IMR-90 (cell line): ENCODE measurements around the gene GAS7. TPM values are rescaled to one million over a fixed set of nuclear protein-coding genes. Genes with fewer than 3 reads are reported as not detected.

Source experiments
- ATAC-seq: fragments of 200-7000 bp; cut with Tn5 transposase; 2 replicates; pipeline ENCODE4 v1.9.1; 2020; ENCODE audit warnings: low read depth, mild to moderate bottlenecking, moderate library complexity
- BruUV-seq: library from RNA; stranded (reverse); fragments of 400-500 nt; replicated peaks from 2 replicates; lab custom pipeline; 2021; lab: Mats Ljungman, UMichigan
- CTCF ChIA-PET: fragments of 300-600 bp; formaldehyde crosslinking; extraction: SDS; loops from one replicate; lab custom pipeline; 2021; ENCODE audit warnings: antibody characterized with exemption; lab: Yijun Ruan, JAX
- POLR2A ChIA-PET: fragments of 300-600 bp; sonication (Branson Sonifier 250); formaldehyde crosslinking; loops from one replicate; lab custom pipeline; 2022; ENCODE audit warnings: antibody characterized with exemption; ENCODE audit not compliant: unreplicated experiment; lab: Charles Lee
- DNase-seq: peaks from one replicate; pipeline ENCODE4 v3.0.0; 2013
- H2AFZ ChIP-seq: replicated peaks from 2 replicates; pipeline ENCODE3; 2013; ENCODE audit warnings: low read length, mild to moderate bottlenecking; ENCODE audit not compliant: poor library complexity
- H2AK5ac ChIP-seq: 2 replicates; pipeline ENCODE4 v1.6.1; 2013; ENCODE audit warnings: low read depth, low read length, inconsistent platforms
- H2AK9ac ChIP-seq: replicated peaks from 2 replicates; pipeline ENCODE3; 2013; ENCODE audit warnings: mild to moderate bottlenecking, low read depth, low read length, moderate library complexity; ENCODE audit not compliant: poor library complexity
- H2BK120ac ChIP-seq: 2 replicates; pipeline ENCODE4 v1.6.1; 2013; ENCODE audit warnings: low read depth, low read length, inconsistent platforms
- H2BK15ac ChIP-seq: 3 replicates; pipeline ENCODE4 v1.6.1; 2013; ENCODE audit warnings: low read depth, low read length, inconsistent platforms
- H2BK20ac ChIP-seq: 2 replicates; pipeline ENCODE4 v1.6.1; 2013; ENCODE audit warnings: low read depth, mild to moderate bottlenecking, inconsistent platforms, low read length, moderate library complexity
- H2BK5ac ChIP-seq: 2 replicates; pipeline ENCODE4 v1.6.1; 2013; ENCODE audit warnings: mild to moderate bottlenecking, low read depth, low read length, inconsistent platforms; ENCODE audit not compliant: poor library complexity, severe bottlenecking
- H3K14ac ChIP-seq: replicated peaks from 2 replicates; pipeline ENCODE4 v1.6.1; 2013; ENCODE audit warnings: low read depth, low read length, inconsistent platforms
- H3K18ac ChIP-seq: 2 replicates; pipeline ENCODE4 v1.6.1; 2013; ENCODE audit warnings: low read depth, low read length, control low read depth
- H3K23ac ChIP-seq: 2 replicates; pipeline ENCODE4 v1.6.1; 2013; ENCODE audit warnings: low read depth, low read length, inconsistent platforms
- H3K27ac ChIP-seq: 2 replicates; pipeline ENCODE4 v1.5.1; 2013; ENCODE audit warnings: mild to moderate bottlenecking, control low read depth, low read length; ENCODE audit not compliant: insufficient read depth
- H3K27me3 ChIP-seq: 2 replicates; pipeline ENCODE4 v1.6.1; 2013; ENCODE audit warnings: low read length; ENCODE audit not compliant: control insufficient read depth, insufficient read depth
- H3K36me3 ChIP-seq: 2 replicates; pipeline ENCODE4 v1.6.1; 2013; ENCODE audit warnings: low read length, mixed read lengths; ENCODE audit not compliant: control insufficient read depth, insufficient read depth
- H3K4ac ChIP-seq: 2 replicates; pipeline ENCODE4 v1.6.1; 2013; ENCODE audit warnings: low read depth, low read length, inconsistent platforms
- H3K4me1 ChIP-seq: 2 replicates; pipeline ENCODE4 v1.6.1; 2013; ENCODE audit warnings: low read length, mixed read lengths; ENCODE audit not compliant: control insufficient read depth, insufficient read depth
- H3K4me2 ChIP-seq: 2 replicates; pipeline ENCODE4 v1.6.1; 2013; ENCODE audit warnings: low read depth, mild to moderate bottlenecking, control low read depth, low read length, moderate library complexity
- H3K4me3 ChIP-seq: 2 replicates; pipeline ENCODE4 v1.5.1; 2013; ENCODE audit warnings: low read depth, mild to moderate bottlenecking, control low read depth, low read length, moderate library complexity; ENCODE audit not compliant: insufficient read depth
- H3K56ac ChIP-seq: 2 replicates; pipeline ENCODE4 v1.6.1; 2013; ENCODE audit warnings: low read length, inconsistent platforms; ENCODE audit not compliant: insufficient read depth; ENCODE audit errors: extremely low read depth
- H3K79me1 ChIP-seq, 2 experiments: 2 replicates each; pipeline ENCODE4 v1.6.1; 2013; ENCODE audit warnings: low read length in 2 of 2, inconsistent platforms in 1 of 2, low read depth in 1 of 2
- H3K9ac ChIP-seq: 2 replicates; pipeline ENCODE4 v1.6.1; 2013; ENCODE audit warnings: low read depth, low read length, control low read depth
- H3K9me1 ChIP-seq: 2 replicates; pipeline ENCODE4 v1.6.1; 2013; ENCODE audit warnings: low read length, inconsistent platforms; ENCODE audit not compliant: insufficient read depth
- H3K9me3 ChIP-seq: 2 replicates; pipeline ENCODE4 v1.6.1; 2013; ENCODE audit warnings: low read length; ENCODE audit not compliant: control insufficient read depth, insufficient read depth
- H4K20me1 ChIP-seq: 2 replicates; pipeline ENCODE4 v1.6.1; 2013; ENCODE audit warnings: low read length, inconsistent platforms; ENCODE audit not compliant: insufficient read depth
- H4K5ac ChIP-seq: 2 replicates; pipeline ENCODE4 v1.6.1; 2013; ENCODE audit warnings: mild to moderate bottlenecking, low read depth, low read length, control low read depth
- H4K8ac ChIP-seq, 2 experiments: 2 replicates each; pipeline ENCODE4 v1.6.1; 2013; ENCODE audit warnings: low read depth in 2 of 2, low read length in 2 of 2, control low read depth in 1 of 2, inconsistent platforms in 1 of 2
- H4K91ac ChIP-seq: 2 replicates; pipeline ENCODE4 v1.6.1; 2013; ENCODE audit warnings: low read depth, low read length, inconsistent platforms; ENCODE audit not compliant: insufficient read depth
- BHLHE40 ChIP-seq: fragments of 150-350 bp; IDR thresholded peaks from 2 replicates; pipeline ENCODE4 v1.6.1; 2016; ENCODE audit warnings: mild to moderate bottlenecking, low read depth, low read length
- CEBPB ChIP-seq: IDR thresholded peaks from 2 replicates; pipeline ENCODE4 v1.6.1; 2012; ENCODE audit warnings: low read depth, low read length, improper control_type of control experiment
- CHD1 ChIP-seq: IDR thresholded peaks from 2 replicates; pipeline ENCODE4 v1.6.1; 2012; ENCODE audit warnings: low read depth, low read length, improper control_type of control experiment
- CTCF ChIP-seq: conservative IDR thresholded peaks from 2 replicates; pipeline ENCODE4 v1.5.1; 2012; ENCODE audit warnings: mild to moderate bottlenecking, low read depth, low read length, improper control_type of control experiment
- ELK1 ChIP-seq: fragments of 150-350 bp; IDR thresholded peaks from 2 replicates; pipeline ENCODE4 v1.6.1; 2016; ENCODE audit warnings: low read depth, mild to moderate bottlenecking, low read length, moderate library complexity, borderline replicate concordance
- MAFK ChIP-seq: IDR thresholded peaks from 2 replicates; pipeline ENCODE4 v1.6.1; 2012; ENCODE audit warnings: low read depth, low read length, improper control_type of control experiment
- MAZ ChIP-seq: IDR thresholded peaks from 2 replicates; pipeline ENCODE4 v1.6.1; 2012; ENCODE audit warnings: low read depth, mild to moderate bottlenecking, low read length, improper control_type of control experiment, moderate library complexity, borderline replicate concordance
- MXI1 ChIP-seq: IDR thresholded peaks from 2 replicates; pipeline ENCODE4 v1.6.1; 2012; ENCODE audit warnings: low read depth, mild to moderate bottlenecking, low read length, moderate library complexity, borderline replicate concordance
- NFE2L2 ChIP-seq: fragments of 150-350 bp; IDR thresholded peaks from 2 replicates; pipeline ENCODE4 v1.6.1; 2016; ENCODE audit warnings: low read depth, mild to moderate bottlenecking, low read length
- RAD21 ChIP-seq: IDR thresholded peaks from 2 replicates; pipeline ENCODE4 v1.6.1; 2012; ENCODE audit warnings: low read length, improper control_type of control experiment
- RCOR1 ChIP-seq: IDR thresholded peaks from 2 replicates; pipeline ENCODE4 v1.6.1; 2012; ENCODE audit warnings: mild to moderate bottlenecking, low read length, improper control_type of control experiment; ENCODE audit not compliant: insufficient replicate concordance
- RFX5 ChIP-seq: IDR thresholded peaks from 2 replicates; pipeline ENCODE4 v1.8.0; 2012; ENCODE audit warnings: low read depth, mild to moderate bottlenecking, low read length, moderate library complexity
- SMC3 ChIP-seq: fragments of 150-350 bp; IDR thresholded peaks from 2 replicates; pipeline ENCODE4 v1.6.1; 2016; ENCODE audit warnings: low read depth, mild to moderate bottlenecking, antibody characterized with exemption, low read length, moderate library complexity
- USF2 ChIP-seq: fragments of 150-350 bp; IDR thresholded peaks from 2 replicates; pipeline ENCODE4 v1.6.1; 2017; ENCODE audit warnings: mild to moderate bottlenecking, antibody characterized with exemption, low read length, low read depth
- WGBS, 2 experiments: methylation state at CpG; one replicate each; pipeline versions ENCODE4 v1.1.5 to v1.1.7; 2013; ENCODE audit warnings: missing lambda C conversion rate in 2 of 2; ENCODE audit not compliant: insufficient read length in 1 of 2; ENCODE audit errors: extremely low coverage in 2 of 2; 5-methylcytosine and 5-hydroxymethylcytosine counted together
- dilution Hi-C: fragments of 300-500 bp; cut with HindIII; formaldehyde crosslinking; loops from one replicate; pipeline ENCODE4 v1.14.3; 2018; ENCODE audit warnings: low sequenced_read_pairs; ENCODE audit not compliant: unreplicated experiment
- in situ Hi-C: fragments of 300-500 bp; cut with MboI; formaldehyde crosslinking; loops from 3 replicates; pipeline ENCODE4 v1.14.3; 2019; ENCODE audit warnings: low sequenced_read_pairs, inconsistent platforms, mixed read lengths
- intact Hi-C: fragments of 100-400 bp; cut with micrococcal nuclease; formaldehyde crosslinking; loops from 2 replicates; pipeline ENCODE4 v1.10.0; 2022
- polyA plus RNA-seq, 3 experiments: library from polyadenylated mRNA; depleted of rRNA; stranded (reverse); fragments of >200 nt; gene quantifications; 2 replicates each; pipeline ENCODE4 v1.2.3, GENCODE V29; 2012; ENCODE audit warnings: low replicate concordance in 1 of 3
- total RNA-seq: library from RNA; depleted of rRNA; stranded (reverse); fragments of >200 nt; gene quantifications from 2 replicates; pipeline ENCODE4 v1.2.3, GENCODE V29; 2012

The GAS7 gene
- total and polyA plus RNA-seq, 2 of the 4 experiments (the other 2 are of a cell fraction): 4.6 to 5.0 TPM

- no peak overlapping the region for H3K4me3 ChIP-seq
- peak overlapping the region; percentile 16 for H2AK5ac ChIP-seq
- ATAC-seq (peak; percentile 22; the same call in 1 of the 2 replicates), DNase-seq (no peak)
- dilution Hi-C loops: no loop called here
- H2BK20ac ChIP-seq: peak overlapping the region; percentile 60
- WGBS, 2 experiments: 90% methylated on average over 4 of the region's 15 CpGs; no CpG with 5 or more reads in 1 of the 2 experiments
- ChIA-PET CTCF (no interaction called here), POLR2A (no interaction called here)
- H3K4me2 ChIP-seq: peak overlapping the region; percentile 36
- no peak overlapping the region for H2AK9ac ChIP-seq
- peaks cover 16% of the 10 kb centered on the region for H3K9me1 ChIP-seq
- H3K56ac ChIP-seq: no peak overlapping the region
- peak overlapping the region; percentile 17; the same call in 2 of the 3 replicates for H2BK15ac ChIP-seq
- peak overlapping the region; percentile 11; the same call in 1 of the 2 replicates for H3K23ac ChIP-seq
- peak overlapping the region; percentile 79; the same call in 1 of the 2 replicates for H3K14ac ChIP-seq
- no TSS peak for BruUV-seq
- H2BK5ac ChIP-seq: peak overlapping the region; percentile 41
- H3K79me1 ChIP-seq: peaks cover 2 to 8% of the 10 kb centered on the region in 2 experiments; a peak in 2 of 4 replicates
- no peaks in the 10 kb centered on the region for H3K27me3 ChIP-seq
- H2AFZ ChIP-seq: peak overlapping the region; percentile 60
- H3K36me3 ChIP-seq: no peaks in the 10 kb centered on the region
- H4K20me1 ChIP-seq: no peaks in the 10 kb centered on the region
- peak overlapping the region; percentile 4 to 62; a peak in 3 of 4 replicates for H4K8ac ChIP-seq
- intact Hi-C loops: no loop called here
- in situ Hi-C loops: no loop called here
- H4K91ac ChIP-seq: peak overlapping the region; percentile 2; the same call in 1 of the 2 replicates
- H3K9me3 ChIP-seq: no peaks in the 10 kb centered on the region
- H3K4ac ChIP-seq: peak overlapping the region; percentile 10
- peak overlapping the region; percentile 5; the same call in 1 of the 2 replicates for H3K27ac ChIP-seq
- H3K18ac ChIP-seq: no peak overlapping the region
- H2BK120ac ChIP-seq: peak overlapping the region; percentile 73
- no peak overlapping the region for H3K9ac ChIP-seq
- H4K5ac ChIP-seq: 0 out of 2 replicates have a peak overlapping the region, but pooled peaks have one; percentile 13
- H3K4me1 ChIP-seq: peaks cover 20% of the 10 kb centered on the region
- TF ChIP-seq RFX5 (no peak), MXI1 (no peak), RAD21 (no peak), SMC3 (no peak), CEBPB (no peak), ELK1 (no peak), USF2 (no peak), RCOR1 (no peak), BHLHE40 (no peak), MAFK (no peak), CHD1 (no peak), CTCF (no peak), MAZ (no peak), NFE2L2 (no peak)
Measured at GRCh38 chr17:10136258-10136981, 62.0 kb downstream of the GAS7 start.
